Measurements from ENCODE around the gene GJC2. TPM values are rescaled to one million over a fixed set of nuclear protein-coding genes. Genes with fewer than 3 reads are reported as not detected.
A peak's percentile ranks its signal among the peaks of the same experiment; 100 is the strongest.

GJC2 gene
- total RNA-seq, 1 donor from 2014 or later, result 1.0 TPM

DNA sequence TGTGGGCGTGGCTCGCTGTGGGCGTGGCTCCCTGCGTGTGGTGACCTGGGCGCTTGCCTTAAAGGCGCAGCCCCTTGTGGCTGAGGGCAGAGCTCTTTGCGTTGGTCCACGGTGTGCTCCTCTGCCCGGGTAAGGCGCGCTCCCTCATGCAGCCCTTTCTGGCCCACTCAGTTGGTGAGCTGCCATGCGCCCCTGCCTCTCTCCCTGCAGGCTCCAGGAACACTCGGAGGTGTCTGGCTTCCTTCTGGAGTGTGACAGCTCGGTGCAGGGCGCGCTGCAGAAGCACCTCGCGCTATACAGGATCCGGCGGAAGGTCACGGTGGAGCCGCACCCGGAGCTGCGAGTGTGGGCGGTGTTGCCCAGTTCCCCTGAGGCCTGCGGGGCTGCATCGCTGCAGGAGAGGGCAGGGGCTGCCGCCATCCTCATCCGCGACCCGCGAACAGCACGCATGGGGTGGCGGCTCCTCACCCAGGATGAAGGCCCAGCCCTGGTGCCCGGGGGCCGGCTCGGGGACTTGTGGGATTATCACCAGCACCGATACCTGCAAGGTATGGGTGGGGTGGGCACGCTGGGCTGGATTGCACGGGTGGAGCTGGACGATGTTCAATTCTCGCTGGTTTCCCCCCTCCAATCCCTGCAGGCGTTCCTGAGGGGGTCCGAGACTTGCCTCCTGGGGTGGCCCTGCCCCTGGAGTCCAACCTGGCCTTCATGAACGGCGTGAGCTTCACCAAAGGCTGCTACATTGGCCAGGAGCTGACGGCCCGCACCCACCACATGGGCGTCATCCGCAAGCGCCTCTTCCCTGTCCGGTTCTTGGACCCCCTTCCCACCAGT, 25.0 kb downstream of the GJC2 start:
- Histone ChIP-seq H3K4me3 (no peak overlapping the region), H3K36me3 (peaks cover 12% of the 10 kb centered on the region), H3K27me3 (ENCODE audit: low read depth) (no peaks in the 10 kb centered on the region), H3K4me1 (peaks cover 28% of the 10 kb centered on the region), H3K27ac (replicated peaks) (no peak overlapping the region), H3K9me3 (replicated peaks) (no peaks in the 10 kb centered on the region)
- TF ChIP-seq CTCF (IDR thresholded peaks at IDR 0.05; ENCODE audit: borderline replicate concordance), result no peak
- intact Hi-C loops (cut with micrococcal nuclease), result no loop called here
- DNase-seq, result no peak

DNA sequence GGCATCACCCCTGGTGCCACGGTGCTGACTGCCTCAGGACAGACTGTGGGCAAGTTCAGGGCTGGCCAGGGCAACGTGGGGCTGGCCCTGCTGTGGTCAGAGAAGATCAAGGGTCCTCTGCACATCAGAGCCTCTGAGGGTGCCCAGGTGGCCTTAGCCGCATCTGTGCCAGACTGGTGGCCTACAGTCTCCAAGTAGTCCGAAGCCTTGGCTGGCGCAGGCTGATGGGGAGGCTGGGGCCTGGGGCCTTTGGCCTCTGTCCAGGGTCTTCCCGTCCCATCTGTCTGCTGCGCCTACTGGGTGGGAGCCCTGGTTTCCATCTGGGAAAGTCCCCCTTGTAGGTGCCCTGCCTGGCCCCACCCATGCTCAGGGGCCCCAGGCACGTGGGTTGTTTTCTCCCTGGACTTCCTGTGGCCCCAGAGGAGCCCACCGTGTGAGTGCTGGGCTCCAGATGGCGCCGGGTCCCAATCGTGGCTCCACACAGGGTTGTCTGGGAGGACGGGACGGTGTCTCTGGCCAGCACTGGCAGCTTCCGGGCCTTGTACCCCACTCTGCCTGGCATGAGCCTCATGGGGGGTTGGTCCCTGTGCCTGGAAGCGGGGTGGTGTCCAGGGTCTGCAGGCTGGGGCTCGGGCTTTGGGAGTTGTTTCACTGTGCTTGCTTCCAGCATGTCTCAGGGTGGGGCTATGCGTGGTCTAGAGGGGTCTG, 25.7 kb downstream of the GJC2 start:
- no peaks in the 10 kb centered on the region for H3K9me3 ChIP-seq (replicated peaks)
- H3K27me3 ChIP-seq (ENCODE audit: low read depth), result no peaks in the 10 kb centered on the region
- DNase-seq, result no peak
- no peak for TF ChIP-seq CTCF (IDR thresholded peaks at IDR 0.05; ENCODE audit: borderline replicate concordance)
- H3K4me3 ChIP-seq, result no peak overlapping the region
- H3K27ac ChIP-seq (replicated peaks), result peak overlapping the region; percentile 65
- H3K4me1 ChIP-seq, result peaks cover 28% of the 10 kb centered on the region
- intact Hi-C loops (cut with micrococcal nuclease), result no loop called here
- peaks cover 12% of the 10 kb centered on the region for H3K36me3 ChIP-seq

DNA sequence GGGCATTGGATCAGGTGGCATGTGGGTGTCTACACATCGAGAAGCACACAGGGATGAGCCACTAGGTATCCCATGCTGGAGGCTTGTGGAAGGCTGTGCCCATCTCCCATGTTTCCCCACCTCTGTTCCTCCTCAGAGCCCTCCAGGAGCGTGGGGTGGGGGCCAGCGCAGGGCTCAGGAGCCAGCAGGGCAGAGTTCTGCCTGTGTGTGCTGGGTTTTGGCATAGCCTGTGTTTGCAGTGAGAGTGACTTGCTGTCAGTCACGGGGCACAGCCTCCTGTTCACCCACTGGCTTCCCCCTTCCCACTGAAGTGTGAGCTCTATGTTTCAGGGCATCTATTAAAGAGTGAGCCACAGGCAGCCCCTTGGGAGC, 26.3 kb downstream of the GJC2 start:
- Histone ChIP-seq H3K36me3 (peaks cover 12% of the 10 kb centered on the region), H3K4me3 (peak overlapping the region; percentile 11), H3K27ac (replicated peaks) (peak overlapping the region; percentile 65), H3K4me1 (peaks cover 28% of the 10 kb centered on the region), H3K27me3 (ENCODE audit: low read depth) (no peaks in the 10 kb centered on the region), H3K9me3 (replicated peaks) (no peaks in the 10 kb centered on the region)
- no peak for TF ChIP-seq CTCF (IDR thresholded peaks at IDR 0.05; ENCODE audit: borderline replicate concordance)
- no peak for DNase-seq
- intact Hi-C loops (cut with micrococcal nuclease), result no loop called here

DNA sequence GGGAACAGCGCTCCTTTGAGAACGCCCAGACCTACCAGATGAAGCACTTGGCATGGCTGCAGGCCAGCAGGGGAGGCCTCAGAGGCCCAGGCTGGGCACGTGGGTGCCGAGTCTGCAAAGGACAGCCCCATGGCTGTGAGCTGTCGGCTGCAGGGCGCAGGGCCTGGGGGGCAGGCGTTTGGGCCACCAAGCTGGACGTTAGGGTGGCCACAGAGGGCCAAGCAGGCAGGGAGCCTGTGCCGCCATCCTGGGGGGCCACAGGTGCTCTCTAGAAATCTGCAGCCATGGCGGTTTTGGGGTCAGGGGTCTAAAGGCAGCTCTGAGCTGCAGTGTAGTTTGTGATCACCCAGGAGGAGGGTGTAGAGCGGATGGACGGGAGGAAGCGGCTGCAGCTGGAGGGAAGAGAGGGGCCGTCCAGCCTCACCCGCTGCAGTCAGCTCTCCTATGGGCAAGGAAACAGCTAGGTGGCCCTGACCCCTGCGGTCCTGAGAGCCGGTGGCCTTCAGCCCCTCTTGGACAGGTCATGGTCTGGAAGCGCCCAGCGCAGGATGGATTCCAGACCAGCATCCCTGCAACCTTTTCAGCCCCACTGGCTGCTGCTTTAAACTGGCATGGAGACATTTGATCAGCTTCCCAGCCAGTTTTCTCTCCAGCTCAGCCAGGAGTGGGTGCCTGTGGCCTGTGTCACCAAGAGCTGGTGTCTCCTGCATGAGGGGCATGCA, 26.9 kb downstream of the GJC2 start:
- TF ChIP-seq CTCF (IDR thresholded peaks at IDR 0.05; ENCODE audit: borderline replicate concordance), result no peak
- peak; percentile 61 for DNase-seq
- Histone ChIP-seq H3K36me3 (peaks cover 12% of the 10 kb centered on the region), H3K4me1 (peaks cover 28% of the 10 kb centered on the region), H3K27me3 (ENCODE audit: low read depth) (no peaks in the 10 kb centered on the region), H3K4me3 (peak overlapping the region; percentile 11), H3K27ac (replicated peaks) (peak overlapping the region; percentile 65), H3K9me3 (replicated peaks) (no peaks in the 10 kb centered on the region)
- intact Hi-C loops (cut with micrococcal nuclease), result no loop called here

GRCh38 chr1:228177183-228177475, 27.4 kb downstream of the GJC2 start:
- TF ChIP-seq CTCF (IDR thresholded peaks at IDR 0.05; ENCODE audit: borderline replicate concordance), result no peak
- Histone ChIP-seq H3K4me1 (peaks cover 28% of the 10 kb centered on the region), H3K4me3 (no peak overlapping the region), H3K27me3 (ENCODE audit: low read depth) (no peaks in the 10 kb centered on the region), H3K27ac (replicated peaks) (no peak overlapping the region), H3K36me3 (peaks cover 12% of the 10 kb centered on the region), H3K9me3 (replicated peaks) (no peaks in the 10 kb centered on the region)
- intact Hi-C loops (cut with micrococcal nuclease), result no loop called here
- no peak for DNase-seq

Data from left ventricle myocardium inferior (tissue), 1 donor.